Testis (tissue), 3 donors: ENCODE measurements around the gene LCN10. TPM values are rescaled to one million over a fixed set of nuclear protein-coding genes. Genes with fewer than 3 reads are reported as not detected.

Experiments
- DNase-seq: peaks from one replicate; pipeline ENCODE4 v3.0.0-alpha.2; 2019
- H3K27ac ChIP-seq, 2 donors: fragments of 200-600 bp; sonication (generic); one replicate each; pipeline ENCODE4 v1.5.1; 2019
- H3K27me3 ChIP-seq: fragments of 200-600 bp; sonication (generic); one replicate; pipeline ENCODE4 v1.5.1; 2019
- H3K36me3 ChIP-seq: fragments of 200-600 bp; sonication (generic); one replicate; pipeline ENCODE4 v1.5.1; 2017; ENCODE audit warnings: low read depth; ENCODE audit errors: missing control alignments
- H3K4me1 ChIP-seq: fragments of 200-600 bp; sonication (generic); one replicate; pipeline ENCODE4 v1.5.1; 2019
- H3K4me3 ChIP-seq, 2 donors: fragments of 200-600 bp; sonication (generic); one replicate each; pipeline ENCODE4 v1.5.1; 2017 to 2019
- H3K9me3 ChIP-seq: fragments of 200-600 bp; sonication (generic); one replicate; pipeline ENCODE4 v1.5.1; 2017
- POLR2A ChIP-seq: fragments of 450-650 bp; IDR thresholded peaks from one replicate; pipeline ENCODE4 v1.6.1; 2017; ENCODE audit warnings: antibody characterized with exemption, mild to moderate bottlenecking, moderate library complexity
- WGBS, 2 donors: methylation state at CpG; one replicate each; pipeline ENCODE4 v1.1.5; 2018; 5-methylcytosine and 5-hydroxymethylcytosine counted together
- intact Hi-C: fragments of 100-400 bp; cut with DNase I; formaldehyde crosslinking; loops from one replicate; pipeline ENCODE4 v1.15.1; 2023; ENCODE audit warnings: low total_unique reads
- polyA plus RNA-seq: library from polyadenylated mRNA; stranded (reverse); fragments of 350-450 nt; fragmentation: Illumina TruSeq; extraction: RNeasy Lipid Tissue Mini Kit (QIAGEN cat#74804); gene quantifications from one replicate; pipeline ENCODE4 v1.2.3, GENCODE V29; 2014; ENCODE audit warnings: low read depth, low replicate concordance; ENCODE audit not compliant: insufficient read depth
- total RNA-seq, 2 donors: library from RNA; depleted of rRNA; stranded (reverse); fragments of >200 nt; gene quantifications; one replicate each; pipeline ENCODE4 v1.2.3, GENCODE V29; 2016
- TF ChIP-seq, protein P1 (sequence below), 3 experiments: fragments of 450-650 bp in 2 of 3; fragments of 200-600 bp in 1 of 3; sonication (generic) in 1 of 3; IDR thresholded peaks; one replicate each; pipeline ENCODE4 v1.5.1; 2016 to 2019; ENCODE audit warnings: antibody characterized with exemption in 3 of 3, mild to moderate bottlenecking in 2 of 3, moderate library complexity in 1 of 3

Gene LCN10
- total and polyA plus RNA-seq, 3 donors from 2014 or later: 8.3 to 11.7 (median 8.7) TPM

DNA sequence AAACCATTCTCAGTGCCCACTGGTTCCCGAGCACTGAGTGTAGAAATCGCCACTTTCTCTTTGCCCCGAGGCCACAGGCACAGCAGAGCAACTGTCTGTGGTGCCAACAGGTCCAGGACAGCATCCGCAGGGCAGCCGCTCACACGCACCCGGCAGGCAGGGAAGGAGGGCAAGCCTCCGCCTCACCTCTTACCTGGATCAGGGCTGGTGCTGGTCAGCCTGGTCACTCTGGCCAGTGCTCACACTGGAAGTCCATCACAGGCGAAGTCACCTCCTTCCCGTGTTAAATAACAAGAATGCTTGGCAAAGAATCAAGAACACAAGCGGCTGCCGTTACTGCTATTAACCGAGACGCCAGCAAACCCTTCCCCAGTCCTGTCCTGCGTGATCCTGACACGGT, 16.6 kb downstream of the LCN10 start:
- intact Hi-C loops: no loop called here
- peaks cover 22% of the 10 kb centered on the region for H3K4me1 ChIP-seq
- no peaks in the 10 kb centered on the region for H3K27me3 ChIP-seq
- no peak overlapping the region for H3K27ac ChIP-seq
- TF ChIP-seq, protein P1, sequence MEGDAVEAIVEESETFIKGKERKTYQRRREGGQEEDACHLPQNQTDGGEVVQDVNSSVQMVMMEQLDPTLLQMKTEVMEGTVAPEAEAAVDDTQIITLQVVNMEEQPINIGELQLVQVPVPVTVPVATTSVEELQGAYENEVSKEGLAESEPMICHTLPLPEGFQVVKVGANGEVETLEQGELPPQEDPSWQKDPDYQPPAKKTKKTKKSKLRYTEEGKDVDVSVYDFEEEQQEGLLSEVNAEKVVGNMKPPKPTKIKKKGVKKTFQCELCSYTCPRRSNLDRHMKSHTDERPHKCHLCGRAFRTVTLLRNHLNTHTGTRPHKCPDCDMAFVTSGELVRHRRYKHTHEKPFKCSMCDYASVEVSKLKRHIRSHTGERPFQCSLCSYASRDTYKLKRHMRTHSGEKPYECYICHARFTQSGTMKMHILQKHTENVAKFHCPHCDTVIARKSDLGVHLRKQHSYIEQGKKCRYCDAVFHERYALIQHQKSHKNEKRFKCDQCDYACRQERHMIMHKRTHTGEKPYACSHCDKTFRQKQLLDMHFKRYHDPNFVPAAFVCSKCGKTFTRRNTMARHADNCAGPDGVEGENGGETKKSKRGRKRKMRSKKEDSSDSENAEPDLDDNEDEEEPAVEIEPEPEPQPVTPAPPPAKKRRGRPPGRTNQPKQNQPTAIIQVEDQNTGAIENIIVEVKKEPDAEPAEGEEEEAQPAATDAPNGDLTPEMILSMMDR (IDR thresholded peaks at IDR 0.05): no peak
- no peak for TF ChIP-seq POLR2A
- peaks cover 4% of the 10 kb centered on the region for H3K36me3 ChIP-seq
- DNase-seq: no peak
- 70 to 75% methylated on average over 14 to 16 of the region's 16 CpGs for WGBS, 2 donors
- no peak overlapping the region for H3K4me3 ChIP-seq
- no peaks in the 10 kb centered on the region for H3K9me3 ChIP-seq

DNA sequence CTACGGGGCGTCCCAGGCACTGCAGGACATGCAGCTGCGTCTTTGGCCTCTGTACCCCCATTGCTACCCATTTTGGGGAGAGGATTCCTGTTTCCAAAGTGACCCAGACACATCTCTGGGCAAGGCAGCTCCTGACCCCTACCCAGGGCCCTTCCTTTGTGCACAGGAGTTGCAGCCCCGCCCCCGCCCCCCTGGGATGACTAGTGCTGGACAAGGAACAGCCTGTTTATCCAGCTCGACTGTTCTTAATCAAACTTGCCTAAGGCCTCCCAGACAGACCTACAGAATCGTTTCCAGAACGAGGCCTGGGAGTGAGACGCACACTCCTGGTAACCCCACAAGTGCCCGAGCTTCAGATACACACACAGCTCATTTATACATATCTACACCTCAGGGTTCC, 17.1 kb downstream of the LCN10 start:
- WGBS, 2 donors: 68 to 78% methylated on average over 6 to 10 of the region's 10 CpGs
- peaks cover 4% of the 10 kb centered on the region for H3K36me3 ChIP-seq
- no peak for TF ChIP-seq POLR2A
- TF ChIP-seq, protein P1 (IDR thresholded peaks at IDR 0.05): no peak
- DNase-seq: no peak
- intact Hi-C loops: no loop called here
- H3K4me3 ChIP-seq: no peak overlapping the region
- H3K27me3 ChIP-seq: no peaks in the 10 kb centered on the region
- peaks cover 25% of the 10 kb centered on the region for H3K4me1 ChIP-seq
- no peak overlapping the region for H3K27ac ChIP-seq
- no peaks in the 10 kb centered on the region for H3K9me3 ChIP-seq

DNA sequence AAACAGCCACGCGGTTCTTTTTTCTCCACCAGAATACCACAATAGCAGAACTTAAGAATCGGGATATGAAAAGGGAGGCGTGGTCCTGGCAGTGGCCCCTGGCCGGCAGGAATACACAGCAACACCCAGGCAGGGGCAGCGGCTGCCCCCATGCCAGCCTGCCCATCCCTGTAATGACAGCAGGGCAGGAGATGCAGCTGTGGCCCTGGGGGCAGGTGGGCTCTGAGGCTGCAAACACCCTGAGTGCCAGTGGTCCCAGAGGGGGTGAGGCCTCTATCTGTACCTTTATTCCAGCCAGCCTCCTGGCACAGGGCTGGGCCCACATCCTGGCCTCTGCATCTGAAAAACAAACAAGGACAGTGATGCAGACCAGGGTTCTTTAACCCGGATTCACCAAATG, 18.0 kb downstream of the LCN10 start:
- Histone ChIP-seq H3K4me1 (peaks cover 29% of the 10 kb centered on the region), H3K27me3 (no peaks in the 10 kb centered on the region), H3K4me3 (no peak overlapping the region), H3K9me3 (no peaks in the 10 kb centered on the region), H3K36me3 (peaks cover 4% of the 10 kb centered on the region), H3K27ac (no peak overlapping the region)
- no peak for DNase-seq
- WGBS, 2 donors: 80 to 81% methylated on average over 6 to 7 of the region's 7 CpGs
- intact Hi-C loops: no loop called here
- TF ChIP-seq, protein P1 (IDR thresholded peaks at IDR 0.05): no peak
- no peak for TF ChIP-seq POLR2A

DNA sequence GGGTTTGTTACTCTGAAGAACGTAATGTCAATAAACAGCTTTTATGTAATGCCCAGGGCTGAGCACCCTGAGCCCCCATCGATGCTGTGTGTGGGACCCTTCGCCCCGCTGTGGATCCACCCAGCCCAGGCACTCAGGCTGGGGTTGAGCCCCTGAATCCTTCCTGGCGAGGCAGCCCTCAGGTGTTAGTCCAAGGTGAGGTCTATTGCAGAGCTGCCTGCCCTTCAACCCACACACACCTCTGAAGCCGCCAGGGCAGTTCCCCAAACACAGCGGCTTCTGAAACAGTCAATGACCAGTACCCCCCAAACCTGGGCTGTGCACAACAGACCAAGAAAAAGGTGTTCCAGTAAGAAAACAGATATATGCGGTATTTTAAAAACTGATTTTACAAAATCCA, 18.8 kb downstream of the LCN10 start:
- H3K27ac ChIP-seq: no peak overlapping the region
- intact Hi-C loops: no loop called here
- peaks cover 4% of the 10 kb centered on the region for H3K36me3 ChIP-seq
- H3K4me3 ChIP-seq: no peak overlapping the region
- no peaks in the 10 kb centered on the region for H3K27me3 ChIP-seq
- H3K4me1 ChIP-seq: peaks cover 27% of the 10 kb centered on the region
- TF ChIP-seq POLR2A: no peak
- TF ChIP-seq, protein P1 (IDR thresholded peaks at IDR 0.05): no peak
- no peaks in the 10 kb centered on the region for H3K9me3 ChIP-seq
- 95 to 98% methylated on average over 3 to 8 of the region's 8 CpGs for WGBS, 2 donors
- DNase-seq: no peak

DNA sequence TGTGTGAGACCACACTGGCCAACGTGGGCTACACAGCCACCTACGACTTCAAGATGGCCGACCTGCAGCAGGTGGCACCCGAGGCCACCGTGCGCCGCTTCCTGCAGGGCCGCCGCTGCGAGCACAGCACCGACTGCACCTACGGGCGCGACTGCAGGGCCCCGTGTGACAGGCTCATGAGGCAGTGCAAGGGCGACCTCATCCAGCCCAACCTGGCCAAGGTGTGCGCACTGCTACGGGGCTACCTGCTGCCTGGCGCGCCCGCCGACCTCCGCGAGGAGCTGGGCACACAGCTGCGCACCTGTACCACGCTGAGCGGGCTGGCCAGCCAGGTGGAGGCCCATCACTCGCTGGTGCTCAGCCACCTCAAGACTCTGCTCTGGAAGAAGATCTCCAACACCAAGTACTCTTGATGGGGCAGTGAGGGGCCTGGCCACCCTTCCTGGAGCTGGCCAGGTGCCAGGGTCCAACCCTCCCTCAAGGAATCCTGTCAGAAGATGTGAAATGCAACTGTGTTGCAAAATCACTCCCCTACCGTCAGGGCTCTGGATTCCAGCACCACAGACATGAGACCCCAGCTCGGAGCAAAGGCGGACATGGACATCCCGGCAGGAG, 19.3 kb downstream of the LCN10 start:
- H3K27me3 ChIP-seq: no peaks in the 10 kb centered on the region
- H3K9me3 ChIP-seq: no peaks in the 10 kb centered on the region
- intact Hi-C loops: no loop called here
- H3K4me3 ChIP-seq: no peak overlapping the region
- DNase-seq: no peak
- H3K4me1 ChIP-seq: peaks cover 22% of the 10 kb centered on the region
- H3K27ac ChIP-seq: no peak overlapping the region
- WGBS, 2 donors: 56 to 88% methylated on average over 5 to 25 of the region's 32 CpGs
- TF ChIP-seq, protein P1 (IDR thresholded peaks at IDR 0.05): no peak
- TF ChIP-seq POLR2A: no peak
- H3K36me3 ChIP-seq: peaks cover 4% of the 10 kb centered on the region
